ENCODE data around the gene LBX2. TPM values are rescaled to one million over a fixed set of nuclear protein-coding genes. Genes with fewer than 3 reads are reported as not detected.

Gene LBX2
- polyA plus RNA-seq, 1 donor (not counting 4 experiments of a cell fraction or from before 2014, with no cell fraction given), result 0.09 TPM

GRCh38 chr2:74536166-74536950 is 37.0 kb upstream of the LBX2 start:
- no peaks in the 10 kb centered on the region for H3K9me3 ChIP-seq (ENCODE audit: control insufficient read depth, low read depth, low read length)
- H3K79me2 ChIP-seq (ENCODE audit: control insufficient read depth, insufficient read depth, low read length), result no peaks in the 10 kb centered on the region
- H3K9me1 ChIP-seq (ENCODE audit: control insufficient read depth, extremely low read depth, insufficient read depth, low read length), result peaks cover 4% of the 10 kb centered on the region
- H3K4me1 ChIP-seq (ENCODE audit: control insufficient read depth, extremely low read depth, insufficient read depth, low read length), result peaks cover 12% of the 10 kb centered on the region
- H4K20me1 ChIP-seq (ENCODE audit: control insufficient read depth, extremely low read depth, insufficient read depth, low read length), result no peaks in the 10 kb centered on the region
- H2AFZ ChIP-seq (ENCODE audit: control insufficient read depth, low read length), result peak overlapping the region; percentile 50
- no peak for FAIRE-seq
- no peak overlapping the region for H3K9ac ChIP-seq (ENCODE audit: control insufficient read depth, extremely low read depth, insufficient read depth, low read length)
- H3K36me3 ChIP-seq (ENCODE audit: control insufficient read depth in 2 of 2, extremely low read depth in 1 of 2, insufficient read depth in 2 of 2, low read length in 2 of 2), result peaks cover 5 to 13% of the 10 kb centered on the region in 2 experiments
- H3K27me3 ChIP-seq (ENCODE audit: control insufficient read depth, extremely low read depth, insufficient read depth, low read length), result no peaks in the 10 kb centered on the region
- DNase-seq (ENCODE audit: low read depth, low spot score), result no peak
- H3K27ac ChIP-seq (ENCODE audit: control insufficient read depth, insufficient read depth, low read length), result no peak overlapping the region
- no peak overlapping the region for H3K4me3 ChIP-seq (ENCODE audit: control insufficient read depth in 2 of 3, extremely low read depth in 1 of 3, insufficient read depth in 2 of 3, low read depth in 1 of 3, low read length in 3 of 3)
- TF ChIP-seq EZH2 (IDR thresholded peaks at IDR 0.05; ENCODE audit: low read length), result no peak
- TF ChIP-seq, protein P1, sequence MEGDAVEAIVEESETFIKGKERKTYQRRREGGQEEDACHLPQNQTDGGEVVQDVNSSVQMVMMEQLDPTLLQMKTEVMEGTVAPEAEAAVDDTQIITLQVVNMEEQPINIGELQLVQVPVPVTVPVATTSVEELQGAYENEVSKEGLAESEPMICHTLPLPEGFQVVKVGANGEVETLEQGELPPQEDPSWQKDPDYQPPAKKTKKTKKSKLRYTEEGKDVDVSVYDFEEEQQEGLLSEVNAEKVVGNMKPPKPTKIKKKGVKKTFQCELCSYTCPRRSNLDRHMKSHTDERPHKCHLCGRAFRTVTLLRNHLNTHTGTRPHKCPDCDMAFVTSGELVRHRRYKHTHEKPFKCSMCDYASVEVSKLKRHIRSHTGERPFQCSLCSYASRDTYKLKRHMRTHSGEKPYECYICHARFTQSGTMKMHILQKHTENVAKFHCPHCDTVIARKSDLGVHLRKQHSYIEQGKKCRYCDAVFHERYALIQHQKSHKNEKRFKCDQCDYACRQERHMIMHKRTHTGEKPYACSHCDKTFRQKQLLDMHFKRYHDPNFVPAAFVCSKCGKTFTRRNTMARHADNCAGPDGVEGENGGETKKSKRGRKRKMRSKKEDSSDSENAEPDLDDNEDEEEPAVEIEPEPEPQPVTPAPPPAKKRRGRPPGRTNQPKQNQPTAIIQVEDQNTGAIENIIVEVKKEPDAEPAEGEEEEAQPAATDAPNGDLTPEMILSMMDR (optimal IDR thresholded peaks at IDR 0.05 in 1 of 3, IDR thresholded peaks at IDR 0.05 in 1 of 3, conservative IDR thresholded peaks at IDR 0.05 in 1 of 3; ENCODE audit: extremely low read depth in 1 of 3, insufficient read depth in 2 of 3, low read length in 3 of 3), result peak in 2 of 3 experiments; percentile 7 to 31
- dilution Hi-C loops (cut with MboI; ENCODE audit: extremely low pct_ligation_motif_present, low sequenced_read_pairs), result no loop called here
- peak overlapping the region; percentile 47 for H3K4me2 ChIP-seq (ENCODE audit: control insufficient read depth, extremely low read depth, insufficient read depth, low read depth, low read length)

DNA sequence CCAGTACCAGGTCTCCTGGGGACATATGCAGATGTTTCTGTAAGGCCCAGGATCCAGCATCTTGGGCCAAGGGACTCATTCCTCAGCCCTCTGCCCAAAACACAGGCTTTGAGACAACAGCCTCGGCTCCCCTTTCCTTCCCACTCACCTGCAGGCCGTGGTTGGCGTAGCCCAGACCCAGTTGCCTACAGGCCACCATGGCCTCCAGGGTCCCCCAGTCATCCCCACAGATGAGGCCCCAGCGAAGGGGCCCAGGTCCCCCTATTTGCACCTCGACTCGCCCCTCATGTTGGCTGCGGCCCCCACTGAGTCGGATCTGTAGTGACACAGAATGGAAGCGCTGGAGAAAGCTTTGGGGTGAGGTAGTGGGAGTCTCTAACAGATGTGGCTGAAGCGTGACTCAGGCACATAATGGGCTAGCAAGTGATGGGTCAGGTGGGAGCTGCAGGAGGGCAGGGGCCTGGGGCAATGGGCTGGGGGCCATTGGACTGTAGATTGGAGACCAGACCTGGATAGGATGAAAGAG is 36.1 kb upstream of the LBX2 start:
- H2AFZ ChIP-seq (ENCODE audit: control insufficient read depth, low read length), result no peak overlapping the region
- dilution Hi-C loops (cut with MboI; ENCODE audit: extremely low pct_ligation_motif_present, low sequenced_read_pairs), result no loop called here
- no peak overlapping the region for H3K27ac ChIP-seq (ENCODE audit: control insufficient read depth, insufficient read depth, low read length)
- peaks cover 5 to 13% of the 10 kb centered on the region in 2 experiments for H3K36me3 ChIP-seq (ENCODE audit: control insufficient read depth in 2 of 2, extremely low read depth in 1 of 2, insufficient read depth in 2 of 2, low read length in 2 of 2)
- H3K4me2 ChIP-seq (ENCODE audit: control insufficient read depth, extremely low read depth, insufficient read depth, low read depth, low read length), result no peak overlapping the region
- H3K27me3 ChIP-seq (ENCODE audit: control insufficient read depth, extremely low read depth, insufficient read depth, low read length), result no peaks in the 10 kb centered on the region
- H3K9ac ChIP-seq (ENCODE audit: control insufficient read depth, extremely low read depth, insufficient read depth, low read length), result no peak overlapping the region
- H3K4me3 ChIP-seq (ENCODE audit: control insufficient read depth in 2 of 3, extremely low read depth in 1 of 3, insufficient read depth in 2 of 3, low read depth in 1 of 3, low read length in 3 of 3), result no peak overlapping the region
- TF ChIP-seq, protein P1 (optimal IDR thresholded peaks at IDR 0.05 in 1 of 3, IDR thresholded peaks at IDR 0.05 in 1 of 3, conservative IDR thresholded peaks at IDR 0.05 in 1 of 3; ENCODE audit: extremely low read depth in 1 of 3, insufficient read depth in 2 of 3, low read length in 3 of 3), result no peak
- TF ChIP-seq EZH2 (IDR thresholded peaks at IDR 0.05; ENCODE audit: low read length), result no peak
- no peaks in the 10 kb centered on the region for H3K9me3 ChIP-seq (ENCODE audit: control insufficient read depth, low read depth, low read length)
- H3K9me1 ChIP-seq (ENCODE audit: control insufficient read depth, extremely low read depth, insufficient read depth, low read length), result peaks cover 4% of the 10 kb centered on the region
- no peaks in the 10 kb centered on the region for H4K20me1 ChIP-seq (ENCODE audit: control insufficient read depth, extremely low read depth, insufficient read depth, low read length)
- FAIRE-seq (no peak), DNase-seq (ENCODE audit: low read depth, low spot score) (no peak)
- H3K79me2 ChIP-seq (ENCODE audit: control insufficient read depth, insufficient read depth, low read length), result peaks cover 4% of the 10 kb centered on the region
- peaks cover 19% of the 10 kb centered on the region for H3K4me1 ChIP-seq (ENCODE audit: control insufficient read depth, extremely low read depth, insufficient read depth, low read length)

All from keratinocyte (primary cell).